ENCODE data around the gene NXN. TPM values are rescaled to one million over a fixed set of nuclear protein-coding genes. Genes with fewer than 3 reads are reported as not detected.

The NXN gene
- total RNA-seq, 1 experiment from 2014 or later: 20.8 TPM

DNA sequence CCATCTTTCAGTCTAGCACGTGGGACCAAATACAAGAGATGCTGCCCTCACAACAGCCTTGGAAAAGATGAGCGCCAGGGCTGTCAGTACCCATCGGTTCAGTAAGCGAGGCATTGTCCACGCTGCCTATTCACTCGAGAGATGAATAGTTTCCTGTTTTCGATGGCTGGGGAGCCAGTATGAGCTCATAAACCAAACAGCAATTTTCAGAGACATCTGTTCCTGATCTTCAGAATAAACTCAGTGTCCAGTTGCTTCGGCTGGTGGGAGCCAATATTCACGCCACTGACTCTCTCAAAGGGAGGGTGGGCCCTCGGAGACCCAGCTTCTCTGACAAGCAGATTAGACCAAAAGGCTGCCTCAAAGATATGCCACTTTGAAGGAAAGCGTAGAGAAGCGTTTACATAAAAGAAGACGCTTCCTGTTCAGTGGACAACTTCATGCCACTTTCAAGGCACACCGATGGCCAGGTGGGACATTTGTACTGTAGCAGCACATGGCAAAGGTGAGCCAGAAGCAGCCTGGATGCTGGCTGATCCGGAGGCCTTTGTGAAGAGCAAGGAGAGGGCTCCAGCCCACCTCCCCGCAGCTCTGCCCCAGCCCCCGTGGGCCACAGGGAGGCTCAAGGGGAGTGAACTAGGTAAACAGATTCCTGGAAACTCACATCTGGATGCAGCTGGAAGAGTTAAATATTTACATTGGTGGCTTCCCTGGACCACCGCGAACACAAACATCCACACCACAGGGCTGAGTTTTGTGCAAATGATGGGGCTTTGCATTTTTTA is 23.4 kb upstream of the NXN start:
- Histone ChIP-seq H3K36me3 (ENCODE audit: low read depth, low read length) (peaks cover 22% of the 10 kb centered on the region; the same call in 1 of the 2 replicates), H3K4me3 (ENCODE audit: low read length) (no peak overlapping the region), H3K9me2 (replicated peaks; ENCODE audit: low read length) (no peaks in the 10 kb centered on the region), H3K27ac (ENCODE audit: low read length) (no peak overlapping the region), H3F3A (ENCODE audit: low read length, unreplicated experiment) (no peaks in the 10 kb centered on the region), H3K79me2 (ENCODE audit: low read length) (peaks cover 15% of the 10 kb centered on the region), H3K4me1 (ENCODE audit: insufficient read depth, low read length) (peaks cover 10% of the 10 kb centered on the region), H3K9ac (ENCODE audit: low read length) (no peak overlapping the region), H3K9me3 (ENCODE audit: low read length) (no peaks in the 10 kb centered on the region), H2AFZ (ENCODE audit: low read length) (no peak overlapping the region), H3K27me3 (ENCODE audit: low read length) (no peaks in the 10 kb centered on the region), H3K4me2 (ENCODE audit: low read length) (no peak overlapping the region), H4K20me1 (ENCODE audit: low read length) (no peaks in the 10 kb centered on the region)
- intact Hi-C loops (cut with micrococcal nuclease): no loop called here
- POLR2A ChIA-PET (ENCODE audit: unreplicated experiment): no interaction called here
- TF ChIP-seq EZH2phosphoT487 (IDR thresholded peaks at IDR 0.05; ENCODE audit: borderline replicate concordance, low read length) (no peak), EZH2 (IDR thresholded peaks at IDR 0.05; ENCODE audit: low read length, unreplicated experiment) (no peak)
- TF ChIP-seq, protein P1, sequence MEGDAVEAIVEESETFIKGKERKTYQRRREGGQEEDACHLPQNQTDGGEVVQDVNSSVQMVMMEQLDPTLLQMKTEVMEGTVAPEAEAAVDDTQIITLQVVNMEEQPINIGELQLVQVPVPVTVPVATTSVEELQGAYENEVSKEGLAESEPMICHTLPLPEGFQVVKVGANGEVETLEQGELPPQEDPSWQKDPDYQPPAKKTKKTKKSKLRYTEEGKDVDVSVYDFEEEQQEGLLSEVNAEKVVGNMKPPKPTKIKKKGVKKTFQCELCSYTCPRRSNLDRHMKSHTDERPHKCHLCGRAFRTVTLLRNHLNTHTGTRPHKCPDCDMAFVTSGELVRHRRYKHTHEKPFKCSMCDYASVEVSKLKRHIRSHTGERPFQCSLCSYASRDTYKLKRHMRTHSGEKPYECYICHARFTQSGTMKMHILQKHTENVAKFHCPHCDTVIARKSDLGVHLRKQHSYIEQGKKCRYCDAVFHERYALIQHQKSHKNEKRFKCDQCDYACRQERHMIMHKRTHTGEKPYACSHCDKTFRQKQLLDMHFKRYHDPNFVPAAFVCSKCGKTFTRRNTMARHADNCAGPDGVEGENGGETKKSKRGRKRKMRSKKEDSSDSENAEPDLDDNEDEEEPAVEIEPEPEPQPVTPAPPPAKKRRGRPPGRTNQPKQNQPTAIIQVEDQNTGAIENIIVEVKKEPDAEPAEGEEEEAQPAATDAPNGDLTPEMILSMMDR (conservative IDR thresholded peaks at IDR 0.05; ENCODE audit: low read depth, low read length): no peak
- CTCF ChIA-PET: interaction anchor here (0.5 kb wide), 1 partner anchor 23 kb away, joined by 3 read pairs; no protein-coding TSS in a partner anchor
- DNase-seq (no peak), ATAC-seq (no peak)
- BruUV-seq (replicated peaks): no TSS peak

DNA sequence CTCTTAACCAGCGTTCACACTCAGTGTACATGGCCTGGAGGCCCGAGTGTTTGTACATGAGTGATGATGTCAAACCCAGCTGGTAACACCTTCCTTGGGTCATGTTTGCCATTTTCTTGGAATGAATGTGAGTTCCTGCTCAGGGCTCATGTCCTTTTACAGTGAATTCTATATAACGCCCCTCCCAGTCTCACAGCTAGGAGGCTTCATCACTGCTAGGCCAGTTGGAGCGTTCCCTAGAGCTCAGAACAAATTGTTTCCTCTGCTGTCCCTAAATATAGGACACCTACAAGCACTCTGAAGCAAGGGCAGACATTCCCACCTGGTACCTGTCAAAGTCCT is 22.8 kb upstream of the NXN start:
- H3K9me2 ChIP-seq (replicated peaks; ENCODE audit: low read length): no peaks in the 10 kb centered on the region
- intact Hi-C loops (cut with micrococcal nuclease): no loop called here
- H3K4me3 ChIP-seq (ENCODE audit: low read length): no peak overlapping the region
- no peaks in the 10 kb centered on the region for H4K20me1 ChIP-seq (ENCODE audit: low read length)
- peaks cover 22% of the 10 kb centered on the region; the same call in 1 of the 2 replicates for H3K36me3 ChIP-seq (ENCODE audit: low read depth, low read length)
- no peak for DNase-seq
- no peak overlapping the region for H2AFZ ChIP-seq (ENCODE audit: low read length)
- H3K79me2 ChIP-seq (ENCODE audit: low read length): peaks cover 20% of the 10 kb centered on the region
- H3K4me1 ChIP-seq (ENCODE audit: insufficient read depth, low read length): peaks cover 12% of the 10 kb centered on the region
- ChIA-PET POLR2A (ENCODE audit: unreplicated experiment) (no interaction called here), CTCF (interaction anchor here (0.5 kb wide), 1 partner anchor 22 kb away, joined by 3 read pairs; no protein-coding TSS in a partner anchor)
- no peak for ATAC-seq
- no peak overlapping the region for H3K27ac ChIP-seq (ENCODE audit: low read length)
- no peaks in the 10 kb centered on the region for H3F3A ChIP-seq (ENCODE audit: low read length, unreplicated experiment)
- no peaks in the 10 kb centered on the region for H3K27me3 ChIP-seq (ENCODE audit: low read length)
- TF ChIP-seq EZH2phosphoT487 (IDR thresholded peaks at IDR 0.05; ENCODE audit: borderline replicate concordance, low read length) (no peak), EZH2 (IDR thresholded peaks at IDR 0.05; ENCODE audit: low read length, unreplicated experiment) (no peak)
- TF ChIP-seq, protein P1 (conservative IDR thresholded peaks at IDR 0.05; ENCODE audit: low read depth, low read length): no peak
- no peaks in the 10 kb centered on the region for H3K9me3 ChIP-seq (ENCODE audit: low read length)
- BruUV-seq (replicated peaks): no TSS peak
- no peak overlapping the region for H3K9ac ChIP-seq (ENCODE audit: low read length)
- H3K4me2 ChIP-seq (ENCODE audit: low read length): no peak overlapping the region
